CD4-positive, alpha-beta T cell treated with Interleukin-12 subunit alpha and Interleukin-12 subunit beta, for 1 hour (primary cell): ENCODE results near the gene FEN1.

Experiments
- DNase-seq: peaks from one replicate; pipeline ENCODE4 v3.0.0-alpha.2; 2020

Gene FEN1

DNA sequence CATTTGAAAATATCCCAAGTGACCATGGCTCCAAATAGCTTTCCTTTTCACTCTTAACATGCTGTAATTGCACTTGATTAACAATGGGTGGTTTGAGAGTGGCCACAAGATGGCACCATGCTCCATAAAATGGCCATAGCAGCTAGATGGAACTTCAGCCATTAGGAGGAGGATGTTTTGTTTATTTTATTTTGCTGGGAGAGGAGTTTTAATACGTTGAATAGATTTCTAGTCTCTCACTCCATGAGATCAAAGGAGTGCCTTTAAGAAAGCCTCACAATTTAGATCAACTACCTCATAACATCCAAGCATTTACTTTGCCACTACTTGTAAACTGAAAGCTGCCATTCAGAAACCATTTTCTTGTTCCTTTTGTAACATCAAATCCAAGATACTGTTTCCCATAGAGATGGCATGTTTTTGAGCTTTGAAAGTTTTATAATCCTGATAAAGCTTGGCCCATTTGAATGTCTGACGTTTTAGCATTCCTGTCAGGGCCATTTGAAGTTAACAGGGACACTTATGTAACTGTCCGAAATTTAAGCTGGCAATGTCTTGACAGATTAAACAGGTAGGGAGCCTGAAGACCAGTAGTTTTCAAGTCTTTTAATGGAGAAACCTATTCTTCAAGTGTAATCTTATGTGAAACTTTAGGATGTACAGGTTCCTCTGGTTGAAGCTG is 4.7 kb downstream of the FEN1 start:
- DNase-seq: peak; percentile 82

DNA sequence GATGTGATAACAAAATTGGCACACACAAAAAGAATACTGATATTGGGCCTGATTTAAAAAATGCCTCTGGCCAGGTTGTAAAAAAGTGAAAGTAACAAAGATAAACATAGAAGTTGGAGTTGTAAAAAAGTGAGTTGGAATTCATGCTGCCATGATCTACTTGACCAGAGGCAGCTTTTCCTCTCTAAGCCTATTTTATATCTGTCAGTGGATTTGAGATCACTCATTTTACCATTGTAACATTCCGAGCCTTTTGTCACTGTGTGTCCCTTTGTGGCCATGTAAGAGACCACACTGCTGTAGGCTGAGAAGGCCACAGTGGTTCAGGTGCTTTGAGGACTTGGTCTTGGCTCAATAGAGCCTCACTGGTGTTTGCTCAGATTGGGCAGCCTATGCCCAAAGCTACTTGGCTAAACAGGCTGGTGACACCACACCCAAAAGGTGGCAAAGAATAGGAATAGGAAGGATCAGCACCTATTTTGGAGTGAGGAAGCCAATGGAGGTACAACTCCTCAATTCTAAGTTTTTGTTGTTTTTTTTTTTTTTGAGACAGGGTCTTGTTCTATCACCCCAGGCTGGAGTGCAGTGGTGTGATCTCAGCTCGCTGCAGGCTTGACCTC is 7.1 kb downstream of the FEN1 start:
- no peak for DNase-seq

DNA sequence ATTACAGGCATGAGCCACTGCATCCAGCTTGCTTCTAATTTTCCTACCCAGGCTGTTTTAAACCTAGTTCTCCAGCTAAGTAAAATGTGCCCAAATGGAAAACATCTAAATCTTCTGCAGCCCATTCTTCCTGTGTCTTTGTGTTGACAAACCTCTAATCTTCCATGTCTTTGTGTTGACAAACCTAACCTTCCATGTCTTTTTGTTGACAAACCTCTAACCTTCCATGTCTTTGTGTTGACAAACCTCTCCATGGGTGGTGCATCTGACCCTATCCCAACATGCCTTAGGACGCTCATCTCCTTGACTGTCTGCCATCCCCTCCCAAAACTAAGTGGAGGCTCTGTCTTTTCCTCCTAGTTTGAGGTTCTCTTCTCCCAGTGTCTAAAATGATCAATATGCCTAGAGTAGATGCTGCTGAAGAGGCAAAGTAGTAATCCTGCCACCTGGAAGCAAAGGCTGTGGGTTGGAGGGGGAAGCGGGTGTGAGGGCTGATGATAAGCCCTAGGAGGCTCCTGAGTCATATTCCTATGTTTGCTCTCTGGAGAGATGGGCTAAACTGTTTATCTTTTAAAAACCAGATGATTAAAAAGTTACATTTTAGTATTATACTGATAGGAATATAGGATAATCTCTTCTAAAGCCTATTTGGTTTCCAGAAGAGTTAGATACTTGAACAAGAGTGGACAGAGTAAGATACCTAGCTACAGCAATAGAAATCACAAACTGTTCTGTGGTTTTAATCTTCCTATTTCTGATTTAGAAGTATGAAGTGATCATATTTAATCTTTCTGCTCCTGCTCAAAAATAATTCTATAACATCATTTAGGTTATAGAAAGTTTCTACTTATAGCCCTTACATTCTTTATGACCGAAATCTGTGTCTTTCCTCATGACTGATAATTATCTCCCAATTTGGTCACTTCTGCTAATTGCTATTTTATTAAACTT is 7.9 kb downstream of the FEN1 start:
- no peak for DNase-seq

DNA sequence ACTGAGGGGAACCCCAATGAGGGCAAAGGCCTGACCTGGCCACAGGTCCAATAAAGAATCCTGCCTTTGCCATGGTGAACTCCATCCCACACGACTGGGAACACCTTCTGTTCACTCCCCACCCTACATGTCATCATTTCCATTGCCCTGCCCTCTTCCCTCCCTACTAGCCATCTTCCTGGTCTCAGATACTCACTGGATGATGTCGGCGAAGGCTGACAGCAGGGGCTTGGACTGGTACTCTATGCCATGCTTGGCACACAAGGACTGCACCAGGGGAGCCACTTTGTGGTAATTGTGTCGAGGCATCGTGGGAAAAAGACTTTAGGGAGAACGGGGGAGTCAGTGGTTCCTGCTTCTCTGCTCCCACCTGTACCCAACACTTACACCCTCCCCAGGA is 9.9 kb downstream of the FEN1 start:
- no peak for DNase-seq

- DNase-seq: no peak
These were observed 11.4 kb downstream of the FEN1 start for GRCh38 chr11:61803889-61804647.

DNA sequence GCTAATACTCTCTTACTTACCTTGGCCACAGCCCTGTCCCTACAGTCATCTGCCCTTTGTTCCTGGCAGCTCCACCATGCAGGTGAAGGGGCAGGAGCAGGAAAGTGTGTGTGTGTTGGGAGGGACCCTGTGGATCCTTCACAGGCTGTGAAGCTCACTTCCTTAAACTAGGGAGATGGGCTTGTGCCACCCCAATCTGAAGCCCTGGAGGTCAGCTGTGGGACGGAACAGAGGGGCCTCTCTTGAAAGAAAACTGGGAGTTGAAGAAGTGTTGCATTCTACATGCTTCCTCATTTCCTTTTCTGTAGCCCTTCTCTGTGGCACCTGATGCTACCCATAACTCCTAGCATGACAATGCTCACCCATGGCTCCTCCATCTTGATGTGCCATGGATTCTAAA is 12.4 kb downstream of the FEN1 start:
- DNase-seq: no peak

- no peak for DNase-seq
These were observed 14.1 kb downstream of the FEN1 start for GRCh38 chr11:61806785-61807184.

GRCh38 chr11:61810671-61811175 is 18.0 kb downstream of the FEN1 start:
- no peak for DNase-seq

DNA sequence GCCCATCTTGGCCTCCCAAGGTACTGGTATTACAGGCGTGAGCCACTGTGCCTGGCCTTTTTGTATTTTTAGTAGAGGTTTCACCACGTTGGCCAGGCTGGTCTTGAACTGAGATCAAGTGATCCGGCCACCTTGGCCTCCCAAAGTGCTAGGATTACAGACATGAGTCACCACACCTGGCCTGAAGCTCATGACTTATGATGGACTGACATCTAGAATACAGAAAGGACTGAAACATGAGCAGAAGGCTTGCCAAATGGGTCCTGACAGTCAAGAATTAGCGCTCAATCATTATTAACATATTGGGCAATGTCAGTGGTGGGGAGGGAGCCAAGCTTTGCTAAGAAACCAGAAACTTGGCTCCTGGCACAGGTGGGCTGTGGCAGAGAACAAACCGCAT is 19.1 kb downstream of the FEN1 start:
- no peak for DNase-seq

GRCh38 chr11:61812736-61813411 is 20.2 kb downstream of the FEN1 start:
- no peak for DNase-seq

GRCh38 chr11:61814247-61814957 is 21.7 kb downstream of the FEN1 start:
- no peak for DNase-seq

DNA sequence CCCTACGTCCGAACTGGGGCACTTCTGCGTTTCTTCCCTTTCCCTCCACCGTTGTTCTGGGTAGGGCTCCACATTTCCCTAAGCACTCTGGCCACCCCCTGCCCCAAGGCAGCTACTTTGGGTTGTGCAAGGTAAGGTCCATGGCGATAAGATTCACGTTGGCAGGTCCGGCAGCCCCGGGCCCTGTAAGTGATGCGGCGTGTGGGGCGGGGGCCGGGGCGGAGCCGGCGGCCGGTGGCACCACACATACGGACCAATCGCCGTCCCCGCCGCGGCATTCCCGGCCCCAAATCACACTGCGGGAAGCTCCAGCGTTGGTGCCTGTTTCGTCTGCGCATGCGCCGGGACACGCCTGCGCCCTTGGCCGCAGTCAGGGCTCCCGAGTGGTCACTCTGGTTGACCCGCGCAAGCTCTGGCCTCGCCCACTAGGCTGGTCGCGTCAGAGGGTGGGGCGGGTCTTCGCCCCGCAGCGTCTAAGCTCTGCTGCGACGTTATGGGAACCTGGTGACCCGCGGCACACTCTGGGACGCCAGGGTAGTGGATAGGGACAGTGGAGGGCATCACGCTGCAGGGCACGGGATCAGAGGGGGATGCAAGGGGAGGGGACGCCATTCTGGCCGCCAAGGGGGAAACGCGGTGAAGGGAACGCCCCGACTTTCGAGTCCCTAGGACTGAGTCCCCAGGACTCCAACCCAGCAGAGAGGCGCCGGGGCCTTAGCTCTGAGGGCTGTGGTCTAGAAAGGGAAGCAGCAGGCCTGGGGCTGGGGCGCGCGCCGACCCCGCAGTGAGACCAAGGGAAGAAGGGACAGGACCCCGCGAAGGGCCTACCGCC is 22.5 kb downstream of the FEN1 start:
- peak; percentile 44 for DNase-seq

DNA sequence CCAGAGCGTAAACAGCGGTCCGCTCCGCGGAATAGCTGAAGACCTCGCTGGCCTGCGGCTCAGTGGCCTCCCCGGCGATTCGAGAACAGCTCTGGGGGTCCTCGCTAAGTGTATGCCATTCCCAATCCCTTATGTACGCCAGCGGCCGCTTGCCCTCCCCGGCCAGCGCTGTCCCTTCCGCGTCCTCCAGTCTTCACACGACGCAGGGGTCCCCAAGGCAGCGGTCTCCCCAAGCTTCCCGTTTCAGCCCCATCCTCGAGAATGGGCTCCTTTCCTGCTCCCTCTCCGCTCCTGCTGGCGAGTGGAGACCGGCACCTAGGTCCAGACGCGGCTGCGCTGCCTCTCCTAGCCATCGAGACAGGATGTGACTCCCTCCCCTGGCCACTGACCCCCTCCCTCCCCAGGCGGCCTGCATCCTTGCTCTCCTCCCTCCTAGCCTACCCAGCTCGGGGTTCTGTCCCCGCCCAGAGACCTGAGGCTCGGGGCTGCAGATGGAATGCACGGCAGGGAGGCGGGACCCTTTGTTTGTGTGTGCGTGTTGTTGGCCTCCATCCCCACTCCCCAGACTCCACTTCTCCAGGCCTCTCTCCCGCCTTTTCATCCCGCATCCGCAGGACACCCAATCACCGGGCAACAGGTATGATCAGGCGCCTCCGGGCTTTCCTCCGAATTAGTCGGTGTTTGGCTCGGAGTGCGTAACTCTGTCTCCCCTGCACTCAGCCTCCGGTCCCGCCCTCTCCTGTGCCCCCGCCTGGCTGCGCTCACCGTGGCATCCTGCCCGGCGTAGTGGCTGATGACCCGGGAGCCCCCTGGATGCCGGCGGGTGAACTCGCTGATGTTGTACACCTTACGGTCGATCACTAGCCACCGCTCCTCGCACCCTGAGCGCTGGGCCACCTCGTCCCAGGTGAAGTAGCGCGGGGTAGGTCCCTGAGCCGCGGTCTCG is 23.4 kb downstream of the FEN1 start:
- peak; percentile 53 for DNase-seq

DNA sequence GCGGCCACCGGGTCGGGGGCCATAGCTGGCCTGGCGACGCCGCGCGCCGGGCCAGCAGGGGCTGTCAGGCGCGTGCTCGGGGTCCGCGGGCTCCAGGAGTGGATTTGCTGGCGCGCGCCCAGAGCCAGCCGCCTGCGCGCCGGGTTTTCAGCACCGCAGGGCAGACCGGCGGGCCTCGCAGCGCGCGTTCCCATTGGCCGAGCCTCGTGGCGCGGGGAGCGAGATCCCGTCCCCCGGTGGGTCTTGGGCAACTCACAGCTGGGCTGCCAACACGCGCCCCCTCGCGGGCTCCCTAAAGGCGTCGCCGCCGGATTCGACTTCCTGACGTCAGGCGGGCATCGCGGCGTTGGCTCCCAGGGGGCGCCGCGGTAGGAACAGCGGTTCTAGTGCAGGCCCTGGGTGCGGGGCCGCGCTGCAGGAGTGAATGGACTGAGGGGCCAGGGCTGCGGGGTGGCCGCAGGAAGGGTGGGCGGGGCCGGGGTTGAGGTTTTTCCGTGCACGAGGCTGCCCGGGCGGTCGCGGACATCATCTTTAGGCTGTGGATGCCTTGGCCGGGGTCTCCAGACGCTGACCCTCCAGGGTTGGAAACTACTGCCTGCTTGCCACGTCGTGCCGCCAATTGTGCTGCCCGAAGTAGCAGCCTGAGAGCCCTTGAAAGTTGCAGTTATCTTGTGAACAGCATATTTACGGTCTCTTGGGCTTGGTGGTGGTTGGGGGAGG is 24.2 kb downstream of the FEN1 start, which contains the start of gene FADS1:
Gene FADS1 (minus strand): TSS at position 268 of the 720 bp plus-strand sequence. CDS start 74 bp downstream, at position 194.
- peak; percentile 80 for DNase-seq

DNA sequence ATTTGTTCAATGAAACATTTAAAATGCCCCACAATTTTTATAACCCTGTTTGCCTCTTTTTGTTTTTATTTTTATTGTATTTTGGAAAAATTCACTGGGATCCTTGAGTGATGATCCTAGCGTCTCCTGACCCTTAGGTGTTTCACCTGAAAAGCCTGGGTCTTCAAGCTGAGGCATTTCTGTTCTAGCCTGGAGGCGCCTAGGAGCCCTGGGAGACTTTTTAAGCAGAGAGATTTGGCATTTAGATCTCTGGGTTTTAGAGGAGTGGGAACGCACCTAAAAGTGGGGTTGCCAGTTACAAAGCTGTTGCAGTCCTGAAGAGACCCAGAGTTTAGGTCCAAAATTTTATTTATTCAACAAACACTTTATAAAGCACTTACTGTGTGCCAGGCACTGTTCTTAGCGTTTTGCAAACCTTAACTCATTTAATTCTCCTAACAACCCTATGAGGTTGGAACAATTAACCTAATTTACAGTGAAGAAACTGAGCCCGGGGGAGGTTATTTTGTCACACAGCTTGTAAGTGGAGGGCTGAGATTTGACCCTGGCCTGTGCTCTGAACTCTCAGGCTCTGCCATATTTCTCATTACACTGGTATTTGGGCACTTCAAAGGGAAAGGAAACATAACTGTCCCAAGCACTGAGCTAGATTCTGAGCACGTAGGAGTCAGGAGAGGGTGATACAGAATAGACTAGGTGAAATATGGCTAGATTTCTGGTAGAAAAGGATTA is 24.9 kb downstream of the FEN1 start:
- DNase-seq: no peak

- no peak for DNase-seq
These were observed 27.5 kb downstream of the FEN1 start for GRCh38 chr11:61820174-61820573.

DNA sequence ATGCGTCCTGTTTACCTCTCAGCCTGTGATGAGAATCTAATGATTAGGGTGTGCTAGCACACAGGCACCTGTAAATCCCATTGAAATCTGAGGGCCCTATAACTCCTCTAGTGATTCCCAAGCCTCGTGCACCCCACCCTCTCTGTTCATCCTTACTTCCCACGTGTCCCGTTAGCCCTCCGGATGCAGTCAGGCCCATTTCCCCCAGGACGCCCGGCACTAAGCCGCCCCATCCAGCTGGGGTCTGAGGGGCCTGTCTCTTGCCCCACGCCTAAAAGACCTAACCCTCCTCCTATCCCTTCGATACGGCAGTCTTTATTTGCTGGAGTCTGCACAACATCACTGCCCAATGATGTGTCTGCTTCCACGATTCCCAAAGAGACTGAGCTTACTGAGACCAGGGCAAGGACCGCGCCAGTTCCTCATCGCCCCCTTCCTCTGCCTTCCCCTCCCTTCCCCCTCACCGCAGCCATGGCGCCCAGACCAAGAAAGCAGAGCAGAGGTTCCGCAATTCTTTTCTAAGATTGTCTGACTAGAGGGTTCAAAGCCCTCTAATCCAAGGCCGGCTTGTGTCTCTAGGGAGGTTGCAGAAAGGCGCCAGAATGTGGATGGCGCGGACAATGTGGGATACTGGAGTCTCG is 34.3 kb downstream of the FEN1 start:
- DNase-seq: peak; percentile 8
